ENCODE data around the gene AFAP1L2.

The AFAP1L2 gene

DNA sequence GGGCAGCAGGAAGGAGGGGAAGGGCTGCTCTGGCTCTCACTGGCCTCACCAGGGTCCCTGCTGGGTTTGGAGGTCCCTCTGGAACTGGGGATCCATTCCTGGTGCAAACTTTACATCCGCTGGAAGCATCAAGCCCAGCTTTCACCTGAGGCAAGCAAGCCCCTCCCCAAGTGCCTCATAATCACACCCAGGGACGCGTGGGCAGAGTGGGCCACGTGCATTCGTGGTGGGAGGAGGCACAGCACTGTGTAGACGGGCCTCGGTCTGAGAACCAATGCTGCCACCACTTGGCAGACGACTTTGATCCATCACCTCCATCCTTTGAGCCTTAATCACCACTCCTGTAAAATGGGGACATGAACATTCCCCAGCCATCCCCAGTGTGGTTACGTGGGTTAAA lies 91.2 kb downstream of the AFAP1L2 start:
- Histone ChIP-seq H3K36me3 (no peaks in the 10 kb centered on the region), H3K27me3 (no peaks in the 10 kb centered on the region), H3K4me3 (ENCODE audit: low read depth, low read length) (no peak overlapping the region), H3K9me3 (no peaks in the 10 kb centered on the region), H3K4me1 (no peaks in the 10 kb centered on the region)
- TF ChIP-seq, protein P1, sequence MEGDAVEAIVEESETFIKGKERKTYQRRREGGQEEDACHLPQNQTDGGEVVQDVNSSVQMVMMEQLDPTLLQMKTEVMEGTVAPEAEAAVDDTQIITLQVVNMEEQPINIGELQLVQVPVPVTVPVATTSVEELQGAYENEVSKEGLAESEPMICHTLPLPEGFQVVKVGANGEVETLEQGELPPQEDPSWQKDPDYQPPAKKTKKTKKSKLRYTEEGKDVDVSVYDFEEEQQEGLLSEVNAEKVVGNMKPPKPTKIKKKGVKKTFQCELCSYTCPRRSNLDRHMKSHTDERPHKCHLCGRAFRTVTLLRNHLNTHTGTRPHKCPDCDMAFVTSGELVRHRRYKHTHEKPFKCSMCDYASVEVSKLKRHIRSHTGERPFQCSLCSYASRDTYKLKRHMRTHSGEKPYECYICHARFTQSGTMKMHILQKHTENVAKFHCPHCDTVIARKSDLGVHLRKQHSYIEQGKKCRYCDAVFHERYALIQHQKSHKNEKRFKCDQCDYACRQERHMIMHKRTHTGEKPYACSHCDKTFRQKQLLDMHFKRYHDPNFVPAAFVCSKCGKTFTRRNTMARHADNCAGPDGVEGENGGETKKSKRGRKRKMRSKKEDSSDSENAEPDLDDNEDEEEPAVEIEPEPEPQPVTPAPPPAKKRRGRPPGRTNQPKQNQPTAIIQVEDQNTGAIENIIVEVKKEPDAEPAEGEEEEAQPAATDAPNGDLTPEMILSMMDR (IDR thresholded peaks at IDR 0.05; ENCODE audit: low read depth, low read length): no peak
- DNase-seq: no peak

DNA sequence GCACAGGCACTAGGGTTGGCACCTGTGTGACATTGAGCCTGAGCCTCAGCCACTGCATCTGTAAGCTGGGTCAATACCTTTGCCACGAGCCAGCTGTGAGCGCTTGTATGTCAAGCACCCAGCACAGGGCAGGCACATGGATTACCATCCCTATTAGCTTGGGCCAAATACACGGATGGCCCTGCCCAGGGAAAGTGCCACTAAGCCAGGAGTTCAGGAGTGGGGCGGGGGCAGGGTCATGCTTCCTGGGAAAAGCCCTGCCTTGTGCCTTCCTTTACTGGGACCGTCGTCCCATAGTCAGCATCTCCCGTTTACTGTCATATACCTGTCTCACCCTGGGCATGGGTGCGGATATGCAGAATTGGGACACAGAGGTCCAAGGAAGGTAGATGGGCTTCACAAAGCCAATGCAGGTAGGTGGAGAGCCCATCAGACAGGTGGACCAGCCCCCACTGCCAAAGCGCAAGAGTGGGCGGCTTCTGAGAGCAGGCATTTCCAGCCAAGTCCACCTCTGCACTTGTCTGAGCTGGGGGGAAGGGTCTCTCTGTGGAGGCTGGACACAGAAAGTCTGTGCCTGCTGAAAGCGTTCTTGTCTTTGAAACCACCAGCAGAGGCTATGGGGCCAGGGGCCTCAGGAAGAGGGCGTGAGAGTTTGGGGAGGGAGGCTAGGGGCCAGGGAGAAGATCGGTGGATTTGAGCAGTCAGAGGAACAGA lies 92.6 kb downstream of the AFAP1L2 start:
- DNase-seq: no peak

DNA sequence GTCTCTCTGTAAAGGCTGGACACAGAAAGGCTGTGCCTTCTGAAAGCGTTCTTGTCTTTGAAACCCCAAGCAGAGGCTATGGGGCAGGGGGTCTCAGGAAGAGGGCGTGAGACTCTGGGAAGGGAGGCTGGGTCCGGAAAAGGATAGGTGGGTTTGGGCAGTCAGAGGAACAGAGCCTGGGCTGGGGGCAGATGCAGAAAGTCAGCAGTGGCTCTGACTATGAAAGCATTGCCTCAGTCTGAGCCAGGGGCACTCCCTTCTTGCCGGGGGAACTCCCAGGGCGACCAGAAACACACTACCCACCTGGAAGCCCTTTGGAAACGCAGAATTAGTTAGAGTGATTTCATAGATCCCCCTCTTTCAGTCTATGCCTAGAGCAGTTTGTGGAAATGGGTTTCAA lies 93.3 kb downstream of the AFAP1L2 start:
- H3K27me3 ChIP-seq: no peaks in the 10 kb centered on the region
- TF ChIP-seq, protein P1 (IDR thresholded peaks at IDR 0.05; ENCODE audit: low read depth, low read length): no peak
- no peaks in the 10 kb centered on the region for H3K9me3 ChIP-seq
- no peak for DNase-seq
- no peaks in the 10 kb centered on the region for H3K36me3 ChIP-seq
- no peak overlapping the region for H3K4me3 ChIP-seq (ENCODE audit: low read depth, low read length)
- no peaks in the 10 kb centered on the region for H3K4me1 ChIP-seq

More for the DNA sequence above, 92.6 kb downstream of the AFAP1L2 start:
- Histone ChIP-seq H3K4me1 (no peaks in the 10 kb centered on the region), H3K4me3 (ENCODE audit: low read depth, low read length) (no peak overlapping the region), H3K9me3 (no peaks in the 10 kb centered on the region), H3K27me3 (no peaks in the 10 kb centered on the region), H3K36me3 (no peaks in the 10 kb centered on the region)
- TF ChIP-seq, protein P1 (IDR thresholded peaks at IDR 0.05; ENCODE audit: low read depth, low read length): no peak

DNA sequence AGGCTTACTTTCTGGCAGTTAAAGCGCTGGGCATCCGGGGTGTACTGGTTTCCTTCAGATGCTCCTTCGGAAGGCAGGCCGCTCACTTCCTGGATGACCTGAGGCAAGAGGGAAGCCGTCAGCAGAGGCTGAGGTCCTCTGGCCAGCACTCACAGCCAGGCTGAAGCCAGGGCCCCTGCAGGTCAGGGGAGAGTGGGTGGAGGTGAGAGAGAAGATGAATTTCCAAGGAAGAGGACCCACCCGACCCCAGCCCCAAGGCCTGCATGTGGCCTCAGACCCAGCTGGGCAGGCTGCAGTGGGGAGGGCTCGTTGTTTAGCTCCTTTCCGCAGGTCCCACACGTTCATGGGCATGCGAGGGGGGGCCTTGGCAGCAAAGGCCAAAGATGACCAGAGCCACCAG lies 94.0 kb downstream of the AFAP1L2 start:
- Histone ChIP-seq H3K27me3 (no peaks in the 10 kb centered on the region), H3K36me3 (no peaks in the 10 kb centered on the region), H3K4me1 (no peaks in the 10 kb centered on the region), H3K9me3 (no peaks in the 10 kb centered on the region), H3K4me3 (ENCODE audit: low read depth, low read length) (no peak overlapping the region)
- DNase-seq: no peak
- TF ChIP-seq, protein P1 (IDR thresholded peaks at IDR 0.05; ENCODE audit: low read depth, low read length): no peak

DNA sequence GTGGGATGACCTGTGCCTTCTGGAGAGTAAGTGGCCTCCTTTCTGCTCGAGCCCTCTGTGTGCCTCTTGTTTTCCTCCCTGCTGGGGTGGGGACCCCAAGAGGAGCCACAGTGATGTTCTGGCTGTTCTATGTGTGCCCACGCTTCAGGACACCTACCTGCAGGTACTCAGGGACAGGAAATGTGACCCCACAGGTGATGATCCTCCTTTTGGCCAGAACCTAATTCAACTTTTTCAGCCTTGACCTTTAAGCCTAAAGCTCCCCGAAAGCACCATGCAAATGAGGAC lies 95.0 kb downstream of the AFAP1L2 start:
- H3K9me3 ChIP-seq: no peaks in the 10 kb centered on the region
- DNase-seq: no peak
- no peaks in the 10 kb centered on the region for H3K36me3 ChIP-seq
- TF ChIP-seq, protein P1 (IDR thresholded peaks at IDR 0.05; ENCODE audit: low read depth, low read length): no peak
- H3K4me3 ChIP-seq (ENCODE audit: low read depth, low read length): no peak overlapping the region
- no peaks in the 10 kb centered on the region for H3K27me3 ChIP-seq
- H3K4me1 ChIP-seq: no peaks in the 10 kb centered on the region

DNA sequence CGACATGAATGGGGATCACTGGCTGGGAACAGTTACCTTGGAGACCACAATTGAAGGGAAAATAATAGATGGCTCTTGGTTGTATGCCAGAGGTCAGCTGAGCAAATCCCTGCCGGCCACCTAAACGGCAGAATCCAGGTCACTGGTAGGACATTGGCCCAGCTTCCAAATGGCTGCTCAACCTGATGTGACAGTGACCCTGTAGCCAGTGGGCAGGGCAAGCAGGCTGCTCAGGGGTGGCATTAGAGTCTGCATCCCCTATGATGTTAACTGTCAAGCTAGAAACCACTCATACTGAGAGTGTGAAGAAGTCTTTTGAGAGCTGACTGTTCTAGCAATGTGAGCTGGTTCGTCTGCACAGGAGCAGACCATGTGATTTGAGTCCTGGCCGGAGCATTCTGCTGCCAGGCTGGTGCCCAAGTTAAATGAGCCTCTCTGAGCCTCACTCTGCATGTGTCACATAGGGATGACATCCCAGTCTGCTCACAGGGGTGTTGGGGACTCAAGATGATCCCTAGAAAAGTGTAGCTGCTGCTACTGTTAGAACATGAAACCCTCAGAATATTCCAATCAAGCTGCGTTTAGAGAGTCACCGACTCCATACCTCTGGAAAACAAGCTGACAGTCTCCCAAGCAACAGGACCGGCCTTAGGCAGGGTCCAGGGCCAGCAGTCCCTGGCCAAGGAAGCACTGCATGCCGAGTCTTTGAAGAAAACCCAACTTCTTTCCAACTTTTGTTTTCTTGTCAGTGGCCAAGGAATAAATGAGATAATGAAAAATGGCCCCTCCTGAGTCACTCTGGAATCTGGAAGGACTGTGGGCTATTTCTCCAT lies 95.6 kb downstream of the AFAP1L2 start:
- no peak for DNase-seq
- Histone ChIP-seq H3K4me1 (no peaks in the 10 kb centered on the region), H3K27me3 (no peaks in the 10 kb centered on the region), H3K4me3 (ENCODE audit: low read depth, low read length) (no peak overlapping the region), H3K9me3 (no peaks in the 10 kb centered on the region), H3K36me3 (no peaks in the 10 kb centered on the region)
- TF ChIP-seq, protein P1 (IDR thresholded peaks at IDR 0.05; ENCODE audit: low read depth, low read length): no peak

Measured in BE2C (cell line).